Loucy (cell line): Measurements from ENCODE around the gene MYH6.

Experiments used
- H2AFZ ChIP-seq: fragments of 200-600 bp; sonication (generic); 2 replicates; pipeline ENCODE4 v1.6.0; 2016; ENCODE audit warnings: antibody characterized with exemption, mild to moderate bottlenecking, low read length, moderate library complexity
- H3F3A ChIP-seq: fragments of 200-600 bp; 2 replicates; pipeline ENCODE4 v1.6.0; 2016; ENCODE audit warnings: antibody characterized with exemption, low read depth, mild to moderate bottlenecking
- H3K27me3 ChIP-seq: fragments of 200-600 bp; sonication (generic); 2 replicates; pipeline ENCODE4 v1.6.1; 2014; ENCODE audit warnings: low read length, mild to moderate bottlenecking; ENCODE audit not compliant: insufficient read depth, poor library complexity, severe bottlenecking
- H3K36me3 ChIP-seq: fragments of 200-600 bp; sonication (generic); 2 replicates; pipeline ENCODE4 v1.6.1; 2016; ENCODE audit warnings: low read length; ENCODE audit not compliant: insufficient read depth
- H3K4me1 ChIP-seq: fragments of 200-600 bp; sonication (generic); 2 replicates; pipeline ENCODE4 v1.5.1; 2014; ENCODE audit warnings: low read length, mild to moderate bottlenecking; ENCODE audit not compliant: insufficient read depth, poor library complexity, severe bottlenecking
- H3K4me2 ChIP-seq: fragments of 200-600 bp; sonication (generic); 2 replicates; pipeline ENCODE4 v1.6.0; 2014; ENCODE audit warnings: antibody characterized with exemption, low read length, low read depth, mild to moderate bottlenecking; ENCODE audit not compliant: poor library complexity, severe bottlenecking
- H3K4me3 ChIP-seq: fragments of 200-600 bp; sonication (generic); 2 replicates; pipeline ENCODE4 v1.5.1; 2014; ENCODE audit warnings: low read length, mild to moderate bottlenecking, mixed read lengths; ENCODE audit not compliant: poor library complexity, severe bottlenecking
- H3K79me2 ChIP-seq: fragments of 200-600 bp; sonication (generic); 2 replicates; pipeline ENCODE4 v1.6.1; 2014; ENCODE audit warnings: low read length; ENCODE audit not compliant: insufficient read depth
- H3K9ac ChIP-seq: fragments of 200-600 bp; sonication (generic); 2 replicates; pipeline ENCODE4 v1.6.0; 2014; ENCODE audit warnings: mild to moderate bottlenecking, low read depth, low read length, moderate library complexity; ENCODE audit not compliant: poor library complexity, severe bottlenecking
- H3K9me2 ChIP-seq: fragments of 200-600 bp; sonication (generic); replicated peaks from 2 replicates; pipeline ENCODE4 v1.6.1; 2016; ENCODE audit warnings: low read depth, low read length, mixed read lengths
- H3K9me3 ChIP-seq: fragments of 200-600 bp; sonication (generic); 2 replicates; pipeline ENCODE4 v1.6.1; 2014; ENCODE audit warnings: mild to moderate bottlenecking, antibody characterized with exemption, low read length, low read depth; ENCODE audit not compliant: insufficient read depth
- H4K20me1 ChIP-seq: fragments of 200-600 bp; sonication (generic); 2 replicates; pipeline ENCODE4 v1.6.0; 2014; ENCODE audit warnings: antibody characterized with exemption, low read length, mild to moderate bottlenecking; ENCODE audit not compliant: insufficient read depth, poor library complexity, severe bottlenecking
- EZH2phosphoT487 ChIP-seq: fragments of 200-600 bp; IDR thresholded peaks from 2 replicates; pipeline ENCODE4 v1.6.1; 2018; ENCODE audit warnings: antibody characterized with exemption, mild to moderate bottlenecking, moderate library complexity, borderline replicate concordance
- TF ChIP-seq, protein P1 (sequence below): fragments of 200-600 bp; sonication (generic); conservative IDR thresholded peaks from 2 replicates; pipeline ENCODE4 v1.5.1; 2014; ENCODE audit warnings: mild to moderate bottlenecking, antibody characterized with exemption, low read length

Gene MYH6

GRCh38 chr14:23404331-23404900, 3.7 kb downstream of the MYH6 start:
- H3K9ac ChIP-seq: no peak overlapping the region
- no peaks in the 10 kb centered on the region for H3K4me1 ChIP-seq
- no peak overlapping the region for H3K4me2 ChIP-seq
- TF ChIP-seq, protein P1, sequence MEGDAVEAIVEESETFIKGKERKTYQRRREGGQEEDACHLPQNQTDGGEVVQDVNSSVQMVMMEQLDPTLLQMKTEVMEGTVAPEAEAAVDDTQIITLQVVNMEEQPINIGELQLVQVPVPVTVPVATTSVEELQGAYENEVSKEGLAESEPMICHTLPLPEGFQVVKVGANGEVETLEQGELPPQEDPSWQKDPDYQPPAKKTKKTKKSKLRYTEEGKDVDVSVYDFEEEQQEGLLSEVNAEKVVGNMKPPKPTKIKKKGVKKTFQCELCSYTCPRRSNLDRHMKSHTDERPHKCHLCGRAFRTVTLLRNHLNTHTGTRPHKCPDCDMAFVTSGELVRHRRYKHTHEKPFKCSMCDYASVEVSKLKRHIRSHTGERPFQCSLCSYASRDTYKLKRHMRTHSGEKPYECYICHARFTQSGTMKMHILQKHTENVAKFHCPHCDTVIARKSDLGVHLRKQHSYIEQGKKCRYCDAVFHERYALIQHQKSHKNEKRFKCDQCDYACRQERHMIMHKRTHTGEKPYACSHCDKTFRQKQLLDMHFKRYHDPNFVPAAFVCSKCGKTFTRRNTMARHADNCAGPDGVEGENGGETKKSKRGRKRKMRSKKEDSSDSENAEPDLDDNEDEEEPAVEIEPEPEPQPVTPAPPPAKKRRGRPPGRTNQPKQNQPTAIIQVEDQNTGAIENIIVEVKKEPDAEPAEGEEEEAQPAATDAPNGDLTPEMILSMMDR: no peak
- no peak for TF ChIP-seq EZH2phosphoT487
- no peaks in the 10 kb centered on the region for H3K27me3 ChIP-seq
- no peaks in the 10 kb centered on the region for H3K36me3 ChIP-seq
- H3K9me2 ChIP-seq: no peaks in the 10 kb centered on the region
- no peaks in the 10 kb centered on the region for H3K79me2 ChIP-seq
- H3K4me3 ChIP-seq: no peak overlapping the region
- H4K20me1 ChIP-seq: no peaks in the 10 kb centered on the region
- no peak overlapping the region for H2AFZ ChIP-seq
- no peaks in the 10 kb centered on the region for H3F3A ChIP-seq
- no peaks in the 10 kb centered on the region for H3K9me3 ChIP-seq

DNA sequence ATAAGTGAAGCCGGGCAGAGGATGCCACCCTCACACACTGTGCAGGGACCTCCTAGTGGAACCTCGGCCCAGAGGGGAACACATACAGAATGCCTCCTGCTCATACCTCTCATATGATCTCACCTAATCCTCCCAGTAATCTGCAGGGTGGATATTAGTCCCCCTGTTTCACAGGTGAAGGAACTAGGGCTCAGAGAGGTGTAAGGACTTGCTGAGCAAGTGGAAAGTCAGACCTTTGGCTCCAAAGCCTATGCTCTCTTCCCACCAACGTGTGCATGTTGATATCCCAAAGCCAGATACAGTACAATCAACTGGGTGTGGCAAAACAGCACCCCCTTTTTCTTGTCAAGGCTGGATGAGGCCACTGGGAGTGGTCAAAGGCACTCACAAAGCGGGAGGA, 4.2 kb downstream of the MYH6 start:
- H3K36me3 ChIP-seq: no peaks in the 10 kb centered on the region
- H3K4me2 ChIP-seq: no peak overlapping the region
- no peaks in the 10 kb centered on the region for H3K79me2 ChIP-seq
- TF ChIP-seq EZH2phosphoT487: no peak
- TF ChIP-seq, protein P1: no peak
- H2AFZ ChIP-seq: no peak overlapping the region
- no peaks in the 10 kb centered on the region for H3K4me1 ChIP-seq
- H3K9me2 ChIP-seq: no peaks in the 10 kb centered on the region
- no peak overlapping the region for H3K4me3 ChIP-seq
- no peaks in the 10 kb centered on the region for H3F3A ChIP-seq
- no peaks in the 10 kb centered on the region for H4K20me1 ChIP-seq
- H3K9me3 ChIP-seq: no peaks in the 10 kb centered on the region
- no peaks in the 10 kb centered on the region for H3K27me3 ChIP-seq
- H3K9ac ChIP-seq: no peak overlapping the region

- Histone ChIP-seq H3K79me2 (no peaks in the 10 kb centered on the region), H3K4me3 (no peak overlapping the region), H3K9me2 (no peaks in the 10 kb centered on the region), H3K9me3 (no peaks in the 10 kb centered on the region), H2AFZ (no peak overlapping the region), H3K27me3 (no peaks in the 10 kb centered on the region), H3K4me2 (no peak overlapping the region), H3K9ac (no peak overlapping the region), H4K20me1 (no peaks in the 10 kb centered on the region), H3K36me3 (no peaks in the 10 kb centered on the region), H3K4me1 (no peaks in the 10 kb centered on the region), H3F3A (no peaks in the 10 kb centered on the region)
- no peak for TF ChIP-seq EZH2phosphoT487
- TF ChIP-seq, protein P1: no peak
Observed at GRCh38 chr14:23403139-23403438, 5.0 kb downstream of the MYH6 start.
